CD4-positive, alpha-beta T cell treated with Interleukin-4 for 1 hour (primary cell): ENCODE results near the gene MAPK8IP3.

Experiments
- DNase-seq, 2 donors: peaks; one replicate each; pipeline ENCODE4 v3.0.0-alpha.2; 2020 to 2022

Gene MAPK8IP3

DNA sequence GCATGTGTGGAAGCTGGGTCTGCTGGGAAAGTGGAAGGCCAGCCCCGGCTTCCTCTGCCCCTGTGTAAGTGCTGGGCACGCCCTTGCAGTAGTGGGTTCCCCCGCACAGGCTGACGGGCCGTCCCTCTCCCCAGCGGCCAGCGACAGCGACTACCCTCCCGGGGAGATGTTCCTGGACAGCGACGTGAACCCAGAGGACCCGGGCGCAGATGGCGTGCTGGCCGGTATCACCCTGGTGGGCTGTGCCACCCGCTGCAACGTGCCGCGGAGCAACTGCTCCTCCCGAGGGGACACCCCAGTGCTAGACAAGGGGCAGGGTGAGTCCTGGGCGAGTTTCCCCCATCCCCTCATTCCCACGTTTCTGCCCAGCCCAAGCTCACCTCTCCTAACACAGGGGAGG lies 59.8 kb downstream of the MAPK8IP3 start:
- DNase-seq: no peak

DNA sequence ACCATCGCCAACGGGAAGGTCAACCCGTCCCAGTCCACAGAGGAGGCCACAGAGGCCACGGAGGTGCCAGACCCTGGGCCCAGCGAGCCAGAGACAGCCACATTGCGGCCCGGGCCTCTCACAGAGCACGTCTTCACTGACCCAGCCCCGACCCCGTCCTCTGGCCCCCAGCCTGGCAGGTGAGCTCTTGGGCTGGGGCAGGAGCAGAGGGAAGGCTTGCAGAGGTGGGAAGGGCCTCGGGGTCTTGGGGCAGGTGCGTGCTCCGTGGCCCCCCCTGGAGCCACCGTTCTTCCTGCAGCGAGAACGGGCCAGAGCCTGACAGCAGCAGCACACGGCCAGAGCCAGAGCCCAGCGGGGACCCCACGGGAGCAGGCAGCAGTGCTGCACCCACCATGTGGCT lies 60.2 kb downstream of the MAPK8IP3 start:
- no peak for DNase-seq

- no peak for DNase-seq
Measured at GRCh38 chr16:1766701-1767100, 60.7 kb downstream of the MAPK8IP3 start.

- no peak for DNase-seq
Measured at GRCh38 chr16:1767116-1767994, 61.4 kb downstream of the MAPK8IP3 start.

- no peak for DNase-seq
Measured at GRCh38 chr16:1768061-1768766, 62.2 kb downstream of the MAPK8IP3 start.

GRCh38 chr16:1768767-1769401 lies 62.9 kb downstream of the MAPK8IP3 start:
- DNase-seq: no peak

- DNase-seq: no peak
Measured at GRCh38 chr16:1769402-1770300, 63.7 kb downstream of the MAPK8IP3 start.

GRCh38 chr16:1770328-1771187 lies 64.6 kb downstream of the MAPK8IP3 start:
- DNase-seq: peak; percentile 33 to 59

DNA sequence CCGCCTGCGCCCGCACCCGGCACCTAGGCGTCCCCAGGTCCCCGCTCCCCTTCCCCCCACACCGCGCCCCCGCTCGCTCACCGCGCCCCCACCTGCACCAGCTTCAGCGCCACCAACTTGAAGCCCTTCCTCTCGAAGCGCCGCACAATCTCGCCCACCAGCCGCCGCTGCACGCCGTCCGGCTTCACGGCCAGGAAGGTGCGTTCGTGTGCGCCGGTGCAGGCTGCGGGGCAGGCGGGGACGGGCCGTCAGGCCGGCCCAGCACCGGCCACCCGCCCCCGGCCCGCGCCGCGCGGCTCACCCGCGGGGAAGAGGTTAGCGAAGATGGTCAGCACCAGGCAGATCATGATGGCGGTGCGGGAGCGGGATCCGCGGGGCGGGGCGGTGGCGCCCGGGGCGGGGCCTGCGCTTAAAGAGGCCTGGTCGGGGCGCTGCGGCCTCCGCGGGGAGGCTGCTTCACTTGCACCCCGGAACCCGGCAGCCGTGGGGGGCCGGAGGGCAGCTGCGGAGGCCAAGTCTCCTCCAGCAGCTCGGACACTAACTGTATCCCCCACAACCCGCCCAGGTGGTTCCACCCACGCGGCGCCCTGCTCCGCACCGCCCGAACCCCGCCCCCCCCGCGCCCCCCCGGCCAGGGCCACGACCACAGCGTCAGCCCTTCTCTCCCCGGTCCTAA lies 65.3 kb downstream of the MAPK8IP3 start, which contains the start of gene NME3:
Gene NME3 (minus strand): TSS at position 356 of the 676 bp plus-strand sequence. CDS start 9 bp downstream, at position 347.
- peak; percentile 64 to 76 for DNase-seq

GRCh38 chr16:1771864-1772361 lies 65.9 kb downstream of the MAPK8IP3 start:
- no peak for DNase-seq

- DNase-seq: peak in 1 of 2 donors; percentile 34
Measured at GRCh38 chr16:1772362-1772907, 66.4 kb downstream of the MAPK8IP3 start, which contains the start of gene EME2. Gene EME2, plus strand, starts transcription at chr16:1772810. Its CDS starts 418 bp downstream, at chr16:1773228.

DNA sequence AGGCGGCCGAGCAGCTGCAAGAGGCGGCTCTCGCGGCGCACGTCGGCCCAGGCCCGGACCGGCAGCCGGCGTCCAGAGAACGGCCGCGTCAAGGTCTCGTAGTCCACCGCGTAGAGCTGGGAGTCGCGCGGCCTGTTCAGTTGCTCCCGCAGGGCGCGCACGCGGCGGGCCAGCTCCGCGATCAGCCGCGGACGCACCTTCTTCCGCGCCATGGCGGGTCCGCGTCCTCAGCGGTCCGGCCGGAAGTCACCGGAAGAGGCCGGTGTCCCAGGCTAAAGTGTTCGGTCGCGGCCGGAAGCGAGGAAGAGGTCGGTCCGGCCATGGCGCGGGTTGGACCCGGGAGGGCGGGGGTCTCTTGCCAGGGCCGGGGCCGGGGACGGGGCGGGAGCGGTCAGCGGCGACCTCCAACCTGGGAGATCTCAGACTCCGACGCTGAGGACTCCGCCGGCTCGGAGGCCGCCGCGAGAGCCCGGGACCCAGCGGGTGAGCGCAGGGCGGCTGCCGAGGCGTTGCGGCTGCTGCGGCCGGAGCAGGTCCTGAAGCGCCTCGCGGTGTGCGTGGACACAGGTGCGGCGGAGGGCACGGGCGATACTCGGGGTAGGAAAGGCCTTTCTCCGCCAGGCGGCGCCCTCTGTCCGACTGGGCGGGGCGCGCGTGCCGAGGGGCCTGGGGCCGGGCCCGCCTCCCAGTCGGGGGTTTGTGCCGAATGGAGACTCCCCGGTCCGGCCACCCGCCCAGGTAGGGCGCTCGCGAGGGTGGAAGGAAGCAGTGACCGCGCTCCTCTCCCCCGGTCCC lies 67.1 kb downstream of the MAPK8IP3 start, which contains the start of gene MRPS34:
Gene MRPS34 (minus strand): TSS at position 227 of the 795 bp plus-strand sequence. CDS start 15 bp downstream, at position 212.
- peak; percentile 79 to 84 for DNase-seq

DNA sequence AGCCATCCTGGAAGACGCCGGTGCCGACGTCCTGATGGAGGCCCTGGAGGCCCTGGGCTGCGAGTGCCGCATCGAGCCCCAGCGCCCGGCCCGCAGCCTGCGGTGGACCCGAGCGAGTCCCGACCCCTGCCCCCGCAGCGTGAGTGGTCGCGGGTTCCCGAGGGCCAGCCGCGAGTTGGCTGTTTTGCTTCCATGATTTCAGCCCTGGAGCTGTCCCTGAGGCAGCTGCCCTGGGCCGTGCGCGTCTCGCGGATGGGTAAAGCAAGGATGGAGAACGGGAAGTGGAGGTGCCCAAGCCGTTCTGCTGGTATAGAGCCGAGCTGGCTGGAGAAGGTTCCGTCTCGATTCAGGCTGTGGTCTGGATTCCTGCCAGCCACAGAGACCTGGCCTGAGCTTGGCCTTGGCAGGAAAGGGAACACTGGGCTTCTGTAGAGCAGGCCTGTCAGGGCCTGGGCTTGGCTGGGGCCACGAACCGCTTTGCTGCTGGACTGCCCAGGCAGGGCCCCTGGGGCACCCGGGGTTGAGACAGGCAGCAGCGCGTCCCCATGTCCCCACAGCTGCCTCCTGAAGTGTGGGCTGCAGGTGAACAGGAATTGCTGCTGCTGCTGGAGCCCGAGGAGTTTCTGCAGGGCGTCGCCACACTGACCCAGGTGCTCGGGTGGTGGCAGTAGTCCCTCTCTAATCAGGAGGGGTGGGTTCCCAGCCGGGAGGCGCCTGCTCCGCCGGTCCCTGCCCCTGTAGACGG lies 67.9 kb downstream of the MAPK8IP3 start:
- DNase-seq: no peak

DNA sequence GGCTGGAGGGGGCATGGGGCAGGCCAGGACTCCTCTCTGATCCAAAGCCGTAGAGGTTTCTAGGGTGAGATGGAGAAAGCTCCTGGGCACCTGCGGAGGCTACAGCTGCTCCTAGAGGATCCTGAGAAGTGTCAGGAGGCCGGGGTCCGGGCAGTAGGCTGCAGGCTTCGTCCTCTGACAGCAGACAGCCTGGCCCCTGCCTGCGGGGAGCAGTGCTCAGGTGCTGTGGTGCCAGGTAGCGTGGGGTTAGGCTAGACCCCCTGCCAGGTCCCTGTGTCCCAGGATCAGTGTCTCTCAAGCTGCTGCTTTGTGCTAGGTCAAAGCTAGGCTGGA lies 68.4 kb downstream of the MAPK8IP3 start:
- DNase-seq: no peak

DNA sequence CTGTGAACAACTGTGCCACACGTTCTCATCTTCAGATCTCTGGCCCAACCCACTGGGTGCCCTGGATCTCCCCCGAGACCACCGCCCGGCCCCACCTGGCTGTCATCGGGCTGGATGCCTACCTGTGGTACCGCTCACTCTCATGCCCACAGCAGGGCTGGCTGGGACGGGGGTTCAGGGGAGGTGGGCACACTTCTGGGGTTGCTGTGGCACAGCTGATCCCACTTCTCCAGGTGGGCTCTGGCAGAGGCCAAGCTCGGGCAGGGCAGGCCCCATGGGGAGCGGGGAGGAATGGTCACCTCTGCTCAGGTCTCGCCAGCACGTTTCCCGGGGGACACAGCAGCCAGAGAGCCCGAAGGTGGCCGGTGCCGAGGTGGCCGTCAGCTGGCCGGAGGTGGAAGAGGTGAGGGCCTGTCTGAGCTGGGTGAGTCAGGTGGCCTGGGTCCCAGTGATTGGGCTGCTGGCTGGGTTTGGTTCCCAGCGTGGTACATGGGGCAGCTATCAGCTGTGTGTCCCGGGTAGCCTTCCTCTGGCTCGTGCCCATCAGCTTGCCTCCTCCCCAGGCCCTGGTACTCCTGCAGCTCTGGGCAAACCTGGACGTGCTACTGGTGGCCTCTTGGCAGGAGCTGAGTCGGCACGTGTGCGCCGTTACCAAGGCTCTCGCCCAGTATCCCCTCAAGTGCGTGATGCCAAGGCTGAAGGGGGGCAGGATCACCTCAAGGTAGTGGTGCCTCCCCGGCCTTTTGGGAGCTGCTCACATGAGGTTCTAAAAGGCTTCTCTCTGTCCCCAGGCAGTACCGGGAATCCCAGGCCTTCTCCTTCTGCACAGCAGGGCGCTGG lies 69.2 kb downstream of the MAPK8IP3 start:
- no peak for DNase-seq

- no peak for DNase-seq
Measured at GRCh38 chr16:1775846-1776671, 70.1 kb downstream of the MAPK8IP3 start.

DNA sequence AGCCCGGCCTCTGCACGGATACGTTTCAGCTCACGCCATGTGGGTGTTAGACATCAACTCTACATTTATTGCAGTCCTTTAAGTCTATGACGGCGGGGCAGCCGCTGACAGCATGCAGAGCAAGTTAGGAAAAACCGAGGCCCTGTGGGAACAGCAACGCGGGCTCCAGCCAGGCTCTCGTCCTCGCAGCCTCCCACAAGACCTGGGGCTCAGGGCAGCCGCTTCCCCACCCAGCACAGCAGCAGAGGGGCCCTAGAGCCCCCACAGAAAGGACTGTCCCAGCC lies 70.6 kb downstream of the MAPK8IP3 start:
- no peak for DNase-seq
